SHP77 (cell line): ENCODE data around the gene SYCP3.
"Not testable (repeated sequence)": the region's sequence is repeated elsewhere in the genome, so short reads cannot be mapped to it uniquely, and the experiment has no call there.

Experiments used
- DNase-seq, 2 experiments: peaks; one replicate each; lab custom pipeline; 2025; lab: John Stamatoyannopoulos, UW

The SYCP3 gene

GRCh38 chr12:101713059-101713682, 26.1 kb downstream of the SYCP3 start:
- DNase-seq: no peak

GRCh38 chr12:101710288-101710687, 29.0 kb downstream of the SYCP3 start:
- DNase-seq: no peak

- DNase-seq: no peak
Observed at GRCh38 chr12:101707131-101707782, 32.0 kb downstream of the SYCP3 start.

DNA sequence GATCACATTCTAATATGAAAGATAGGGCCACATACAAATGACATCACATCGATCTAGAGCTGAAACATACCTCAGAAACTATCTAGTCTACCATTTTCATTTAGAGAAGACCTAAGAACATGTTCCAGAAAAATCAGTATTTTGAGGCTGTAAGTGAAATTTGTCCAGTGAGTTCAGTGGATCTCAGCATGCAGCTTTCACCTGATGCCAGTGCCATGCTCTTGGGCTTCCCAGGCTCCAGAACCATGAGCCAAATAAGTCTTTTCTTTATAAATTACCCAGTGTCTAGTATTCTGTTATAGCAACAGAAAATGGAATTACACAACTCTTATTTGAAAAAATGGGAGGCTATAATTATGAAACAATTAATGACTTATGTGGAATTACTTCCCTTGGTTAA, 32.9 kb downstream of the SYCP3 start:
- DNase-seq: no peak

DNA sequence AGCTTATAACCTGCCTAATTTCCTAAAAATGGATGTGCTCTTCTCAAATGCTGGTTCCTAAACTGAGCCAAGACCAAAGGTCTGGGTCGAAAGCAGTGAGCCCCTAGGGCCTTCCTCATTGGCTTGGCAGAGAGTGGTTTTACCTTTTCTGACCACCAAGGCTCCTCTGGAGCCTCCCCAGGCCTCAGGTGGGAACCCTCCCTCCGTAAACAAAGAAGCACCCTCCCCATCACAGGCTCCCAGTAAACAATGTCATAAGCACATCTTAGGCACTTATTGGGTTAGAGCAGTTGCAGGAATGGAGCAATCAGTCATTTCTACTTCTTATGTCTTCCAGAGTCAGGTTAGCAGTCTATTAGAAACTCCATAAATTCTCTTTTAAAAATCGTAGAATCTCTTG, 35.8 kb downstream of the SYCP3 start:
- DNase-seq: no peak

- no peak for DNase-seq
Observed at GRCh38 chr12:101700299-101700820, 38.9 kb downstream of the SYCP3 start.

DNA sequence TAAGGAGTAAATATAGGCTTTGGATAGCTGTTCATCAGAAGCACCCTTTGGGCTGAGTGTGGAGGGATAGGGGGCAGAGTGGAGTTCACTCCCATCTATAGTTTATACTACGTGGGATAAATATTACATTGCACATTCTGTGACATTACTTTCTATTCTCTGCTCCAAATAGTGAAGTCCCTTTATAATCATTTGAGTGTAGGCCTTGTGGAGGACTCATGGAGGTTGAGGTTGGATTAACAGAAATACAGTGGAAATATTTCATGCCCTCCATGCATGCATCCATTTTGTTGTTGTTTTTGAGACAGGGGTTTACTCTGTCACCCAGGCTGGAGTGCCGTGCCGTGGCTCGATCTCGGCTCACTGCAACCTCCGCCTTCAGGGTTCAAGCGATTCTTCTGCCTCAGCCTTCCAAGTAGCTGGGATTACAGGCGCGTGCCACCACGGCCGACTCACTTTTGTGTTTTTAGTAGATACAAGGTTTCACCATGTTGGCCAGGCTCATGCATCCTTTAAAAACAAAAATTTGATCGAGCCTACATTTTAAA, 40.4 kb downstream of the SYCP3 start:
- no peak for DNase-seq

- DNase-seq: no peak
Observed at GRCh38 chr12:101697930-101698799, 41.1 kb downstream of the SYCP3 start.

- peak; percentile 26 to 45 for DNase-seq
Observed at GRCh38 chr12:101697197-101697929, 41.9 kb downstream of the SYCP3 start, which contains the start of gene CHPT1. CHPT1 (plus strand) TSS chr12:101697640; CDS start chr12:101697862, 222 bp downstream.

GRCh38 chr12:101696251-101697196, 42.7 kb downstream of the SYCP3 start:
- peak in 1 of 2 experiments; percentile 9 for DNase-seq

- no peak for DNase-seq
Observed at GRCh38 chr12:101695706-101696105, 43.6 kb downstream of the SYCP3 start.

DNA sequence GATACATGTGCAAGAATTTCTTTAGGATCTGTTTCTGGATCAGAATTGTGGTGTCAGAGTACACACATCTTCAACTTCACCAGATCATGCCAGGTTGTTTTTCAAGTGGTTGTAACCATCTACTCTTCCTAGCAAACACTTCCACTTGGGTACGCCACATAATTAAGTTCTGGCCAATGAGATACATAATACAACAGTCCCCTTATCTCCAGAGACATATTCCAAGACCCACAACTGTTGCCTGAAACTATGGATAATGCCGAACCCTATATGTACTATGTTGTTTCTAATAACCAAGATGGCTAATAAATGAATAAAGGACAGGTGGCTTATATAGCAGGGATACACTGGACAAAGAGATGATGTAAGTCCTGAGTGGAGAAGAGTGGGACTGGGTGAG, 44.3 kb downstream of the SYCP3 start:
- DNase-seq: no peak

DNA sequence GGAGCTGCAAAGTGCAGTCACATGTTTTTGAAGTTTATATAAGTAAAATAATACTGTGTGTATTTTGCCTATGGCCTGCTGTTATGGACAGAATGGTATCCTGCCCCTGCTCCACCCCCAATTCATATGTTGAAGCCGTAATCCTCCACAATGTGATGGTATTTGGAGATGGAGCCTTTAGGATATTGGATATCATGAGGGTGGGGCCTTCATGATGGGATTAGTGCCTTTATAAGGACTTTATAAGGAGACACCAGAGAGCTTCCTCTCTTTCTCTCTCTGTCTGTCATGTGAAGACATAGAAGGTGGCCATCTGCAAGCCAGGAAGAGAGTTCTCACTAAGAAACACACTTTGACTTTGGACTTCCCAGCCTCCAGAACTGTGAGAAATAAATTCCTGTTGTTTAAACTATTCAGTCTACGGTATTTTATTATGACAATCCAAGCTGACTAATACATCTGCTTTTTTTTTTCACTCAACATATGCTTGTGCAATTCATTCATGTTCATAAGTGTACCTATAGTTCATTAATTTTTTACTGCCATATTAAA, 44.9 kb downstream of the SYCP3 start:
- no peak for DNase-seq

DNA sequence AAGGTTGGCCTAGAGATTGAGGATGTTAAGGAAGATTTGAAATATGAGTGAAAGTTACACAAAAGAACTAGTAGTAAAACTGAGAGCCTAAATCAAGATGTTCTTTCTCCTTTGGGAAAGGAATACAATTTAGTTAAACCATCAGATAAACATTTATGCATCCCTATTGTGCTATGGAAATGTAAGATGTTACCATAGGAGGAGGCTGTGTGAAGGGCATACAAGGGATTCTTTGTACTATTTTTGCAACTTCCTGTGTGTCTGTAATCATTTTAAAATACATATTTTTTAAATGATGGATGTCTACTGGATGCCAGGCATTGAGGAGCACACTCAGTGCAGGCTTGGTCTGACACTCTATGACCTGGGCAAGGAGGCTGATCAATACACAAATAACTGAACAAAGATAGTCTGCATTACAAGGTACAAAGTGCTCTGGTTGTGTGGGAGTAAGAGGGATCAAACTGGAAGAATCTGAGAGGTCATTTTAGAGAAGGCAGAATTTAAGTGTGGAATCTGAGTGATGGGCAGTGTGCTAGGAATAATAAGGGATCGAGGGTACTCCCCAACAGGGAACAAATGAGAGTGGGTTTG, 47.7 kb downstream of the SYCP3 start:
- no peak for DNase-seq

- no peak for DNase-seq
Observed at GRCh38 chr12:101690544-101691098, 48.6 kb downstream of the SYCP3 start.

DNA sequence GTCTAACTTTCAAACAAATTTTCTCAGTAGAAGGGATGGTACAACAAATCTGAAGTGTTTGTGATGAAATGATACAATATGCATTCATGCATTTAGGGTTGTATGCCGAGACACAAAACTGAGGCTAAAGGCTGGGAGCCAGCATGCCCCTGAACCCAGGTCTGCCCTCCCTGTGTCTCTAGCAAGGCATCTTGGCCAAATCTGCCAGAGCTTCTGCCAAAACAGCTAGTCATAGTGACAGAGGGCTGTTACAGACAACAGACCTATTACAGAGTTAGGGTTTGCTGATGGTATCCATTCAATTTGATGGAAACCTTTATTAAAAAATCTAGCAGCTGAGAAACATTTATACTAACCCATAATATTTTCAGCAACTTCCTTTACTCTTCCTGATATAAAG, 53.1 kb downstream of the SYCP3 start:
- DNase-seq: no peak

DNA sequence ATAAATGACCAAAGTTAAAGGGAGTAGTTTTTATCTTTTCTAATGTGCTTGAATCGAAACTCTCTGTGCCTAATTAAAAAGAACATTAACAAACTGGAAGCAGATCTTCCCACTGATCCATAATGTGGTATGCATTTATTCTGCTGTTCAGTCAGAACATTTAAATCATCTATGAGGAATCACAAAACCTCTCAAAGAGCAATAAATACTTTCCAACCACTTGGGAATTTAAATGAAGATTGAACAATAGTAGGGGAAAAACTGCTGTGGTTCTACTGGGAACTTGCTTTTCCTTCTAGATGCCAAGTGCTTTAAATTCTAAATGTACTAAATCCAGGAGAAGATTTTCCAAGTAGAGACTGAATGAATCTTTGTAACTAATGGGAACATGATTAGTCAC, 54.2 kb downstream of the SYCP3 start:
- DNase-seq: no peak

DNA sequence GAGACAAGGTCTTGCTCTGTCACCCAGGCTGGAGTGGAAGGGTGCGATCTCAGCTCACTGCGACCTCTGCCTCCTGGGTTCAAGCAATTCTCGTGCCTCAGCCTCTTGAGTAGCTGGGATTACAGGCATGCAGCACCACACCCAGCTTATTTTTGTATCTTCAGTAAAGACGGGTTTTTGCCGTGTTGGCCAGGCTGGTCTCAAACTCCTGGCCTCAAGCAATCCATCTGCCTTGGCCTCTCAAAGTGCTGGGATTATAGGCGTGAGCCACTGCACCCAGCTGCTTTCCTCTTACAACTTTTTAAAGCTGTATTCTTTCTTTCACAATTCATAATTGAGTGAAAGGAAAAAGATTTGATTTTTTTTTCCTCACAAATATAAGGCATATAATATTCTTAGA, 57.6 kb downstream of the SYCP3 start:
- DNase-seq: not testable (repeated sequence)

- no peak for DNase-seq
Observed at GRCh38 chr12:101680647-101681046, 58.6 kb downstream of the SYCP3 start.
